Spleen (tissue), 7 donors: ENCODE measurements around the gene HRH1.

Experiments used
- POLR2A ChIP-seq, 3 donors: fragments of 450-650 bp; IDR thresholded peaks; one replicate each; pipeline ENCODE4 v1.5.1; 2017; ENCODE audit warnings: antibody characterized with exemption in 3 of 3, mild to moderate bottlenecking in 1 of 3
- POLR2AphosphoS5 ChIP-seq, 3 donors: sonication (generic); formaldehyde crosslinking; IDR thresholded peaks; one replicate each; pipeline ENCODE4 v1.5.1; 2017; ENCODE audit warnings: antibody characterized with exemption in 3 of 3
- TF ChIP-seq, protein P1 (sequence below), 11 experiments: fragments of 200-600 bp in 7 of 11; fragments of 450-650 bp in 4 of 11; sonication (generic) in 4 of 11; IDR thresholded peaks in 8 of 11; conservative IDR thresholded peaks in 3 of 11; 1 replicate in 7 of 11; 2 replicates in 4 of 11; pipeline versions ENCODE4 v1.4.0 to v1.8.0; 2016 to 2021; ENCODE audit warnings: antibody characterized with exemption in 11 of 11, inconsistent platforms in 4 of 11, mild to moderate bottlenecking in 1 of 11
- donor health status: DM: no; HTN: no; CAD: no; lungs with moderate emphysema.
- donor health status: DM: no; HTN: no; CAD: no.
- donor health status: DM: no; HTN: no; CAD: no.

GRCh38 chr3:11116336-11117059 is 37.8 kb upstream of the HRH1 start:
- TF ChIP-seq, protein P1, sequence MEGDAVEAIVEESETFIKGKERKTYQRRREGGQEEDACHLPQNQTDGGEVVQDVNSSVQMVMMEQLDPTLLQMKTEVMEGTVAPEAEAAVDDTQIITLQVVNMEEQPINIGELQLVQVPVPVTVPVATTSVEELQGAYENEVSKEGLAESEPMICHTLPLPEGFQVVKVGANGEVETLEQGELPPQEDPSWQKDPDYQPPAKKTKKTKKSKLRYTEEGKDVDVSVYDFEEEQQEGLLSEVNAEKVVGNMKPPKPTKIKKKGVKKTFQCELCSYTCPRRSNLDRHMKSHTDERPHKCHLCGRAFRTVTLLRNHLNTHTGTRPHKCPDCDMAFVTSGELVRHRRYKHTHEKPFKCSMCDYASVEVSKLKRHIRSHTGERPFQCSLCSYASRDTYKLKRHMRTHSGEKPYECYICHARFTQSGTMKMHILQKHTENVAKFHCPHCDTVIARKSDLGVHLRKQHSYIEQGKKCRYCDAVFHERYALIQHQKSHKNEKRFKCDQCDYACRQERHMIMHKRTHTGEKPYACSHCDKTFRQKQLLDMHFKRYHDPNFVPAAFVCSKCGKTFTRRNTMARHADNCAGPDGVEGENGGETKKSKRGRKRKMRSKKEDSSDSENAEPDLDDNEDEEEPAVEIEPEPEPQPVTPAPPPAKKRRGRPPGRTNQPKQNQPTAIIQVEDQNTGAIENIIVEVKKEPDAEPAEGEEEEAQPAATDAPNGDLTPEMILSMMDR (IDR thresholded peaks at IDR 0.05 in 8 of 11, conservative IDR thresholded peaks at IDR 0.05 in 3 of 11): no peak
- TF ChIP-seq POLR2AphosphoS5 (IDR thresholded peaks at IDR 0.05) (no peak), POLR2A (IDR thresholded peaks at IDR 0.05) (no peak)
